ENCODE data around the gene IMMP2L.
"Not testable (repeated sequence)": the region's sequence is repeated elsewhere in the genome, so short reads cannot be mapped to it uniquely, and the experiment has no call there.

IMMP2L gene

GRCh38 chr7:111324776-111325175 is 237.5 kb downstream of the IMMP2L start:
- no peak for DNase-seq

- peak; percentile 37 to 38 for DNase-seq
These were observed 238.1 kb downstream of the IMMP2L start for GRCh38 chr7:111324228-111324627.

- DNase-seq, result not testable (repeated sequence)
These were observed 238.6 kb downstream of the IMMP2L start for GRCh38 chr7:111323670-111324069.

- DNase-seq, result no peak
These were observed 242.2 kb downstream of the IMMP2L start for GRCh38 chr7:111320133-111320532.

DNA sequence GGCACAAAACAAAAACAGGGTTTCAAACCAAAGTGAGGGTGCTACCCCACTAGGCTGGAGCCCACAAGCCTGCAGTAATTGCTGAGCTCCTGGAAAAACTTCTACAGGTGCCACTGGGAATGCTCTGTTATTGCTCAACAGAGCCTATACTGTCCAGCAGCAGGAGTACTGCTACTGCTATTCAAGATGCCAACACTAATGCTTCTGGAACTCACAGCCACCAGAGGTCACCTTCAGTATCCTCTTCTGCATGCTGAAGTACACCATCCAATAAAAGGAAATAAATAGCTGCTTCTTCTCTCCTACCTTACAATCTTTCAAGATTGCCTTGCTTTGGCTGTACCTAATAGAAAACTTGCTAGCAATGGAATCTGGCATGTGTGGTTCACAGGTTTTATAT is 249.3 kb downstream of the IMMP2L start:
- no peak for DNase-seq

DNA sequence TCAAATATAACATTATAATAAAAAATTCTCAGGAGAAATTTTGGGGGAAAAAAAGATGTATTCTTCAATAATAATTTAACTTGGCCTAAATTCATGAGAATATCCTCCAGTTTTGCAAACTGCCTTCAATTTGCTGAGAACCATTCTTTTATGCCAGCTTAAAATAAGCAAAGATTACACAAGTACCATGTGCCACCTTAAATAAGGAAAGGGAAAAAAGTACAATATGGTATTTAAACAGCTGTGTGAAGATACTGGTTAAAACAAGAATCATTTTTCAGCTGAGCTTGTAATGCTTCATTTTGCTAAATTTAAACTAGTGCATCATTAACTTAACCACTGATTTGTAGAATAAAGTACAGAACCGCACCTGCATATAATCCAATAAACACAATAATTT is 253.6 kb downstream of the IMMP2L start:
- no peak for DNase-seq

- no peak for DNase-seq
These were observed 260.4 kb downstream of the IMMP2L start for GRCh38 chr7:111301891-111302290.

GRCh38 chr7:111294494-111294893 is 267.8 kb downstream of the IMMP2L start:
- DNase-seq, result no peak

- no peak for DNase-seq
These were observed 270.2 kb downstream of the IMMP2L start for GRCh38 chr7:111292026-111292470.

GRCh38 chr7:111290982-111291381 is 271.3 kb downstream of the IMMP2L start:
- no peak for DNase-seq

GRCh38 chr7:111290419-111290818 is 271.9 kb downstream of the IMMP2L start:
- DNase-seq, result no peak

- DNase-seq, result not testable (repeated sequence)
These were observed 273.9 kb downstream of the IMMP2L start for GRCh38 chr7:111288441-111288840.

- no peak for DNase-seq
These were observed 279.7 kb downstream of the IMMP2L start for GRCh38 chr7:111282626-111283025.

- no peak for DNase-seq
These were observed 287.4 kb downstream of the IMMP2L start for GRCh38 chr7:111274857-111275256.

DNA sequence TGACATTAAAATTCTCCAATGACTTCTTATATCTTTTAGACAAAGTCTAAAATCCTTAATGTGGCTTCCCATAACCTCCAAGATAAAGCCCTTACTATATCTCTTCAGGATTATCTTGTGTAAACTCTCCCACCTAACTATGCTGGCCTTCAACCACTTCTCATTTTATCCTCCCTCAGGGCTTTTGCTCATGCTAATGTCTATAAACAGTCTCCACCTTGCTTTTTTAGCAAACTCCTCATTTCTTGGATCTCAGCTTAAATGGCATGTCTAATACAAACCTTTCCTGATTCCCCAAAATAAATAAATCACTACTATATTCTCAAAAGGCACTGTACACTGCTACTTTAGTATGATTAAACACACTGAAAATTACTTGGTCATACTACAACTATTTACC is 290.2 kb downstream of the IMMP2L start:
- DNase-seq, result no peak

DNA sequence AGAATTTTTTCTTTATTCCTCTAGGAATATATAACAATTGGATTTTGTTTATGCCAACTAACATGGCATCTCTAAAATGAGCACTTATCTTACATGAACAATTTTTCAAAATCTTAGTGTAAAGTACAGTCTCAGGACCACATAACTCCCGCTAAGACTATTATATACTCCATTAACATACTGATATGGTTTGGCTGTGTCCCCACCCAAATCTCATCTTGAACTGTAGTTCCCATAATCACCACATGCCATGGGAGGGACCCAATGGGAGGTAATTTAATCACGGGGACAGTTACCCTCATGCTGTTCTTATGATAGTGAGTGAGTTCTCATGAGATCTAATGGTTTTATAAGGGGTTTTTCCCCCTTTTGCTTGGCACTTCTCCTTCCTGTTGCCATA is 291.5 kb downstream of the IMMP2L start:
- peak in 1 of 2 donors; percentile 1 for DNase-seq

- no peak for DNase-seq
These were observed 293.4 kb downstream of the IMMP2L start for GRCh38 chr7:111268941-111269340.

DNA sequence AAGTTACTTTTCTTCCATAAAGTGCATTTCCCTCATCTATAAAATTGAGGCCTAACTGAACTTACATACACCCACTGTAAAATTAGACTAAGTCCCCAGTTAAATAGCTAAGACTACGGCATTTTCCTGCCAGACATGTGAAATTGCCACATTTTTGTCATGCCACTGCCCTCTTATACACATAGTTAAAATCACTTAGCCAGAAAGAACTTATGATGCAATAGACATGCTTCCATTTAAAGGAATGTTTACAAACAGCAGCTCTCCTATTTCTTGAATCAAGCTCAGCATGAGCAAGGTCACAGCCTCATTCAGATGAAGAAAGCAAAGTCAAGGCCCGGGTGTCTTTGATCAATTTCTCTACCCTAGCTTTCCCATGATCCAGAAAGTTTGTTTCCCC is 295.7 kb downstream of the IMMP2L start:
- DNase-seq, result no peak

GRCh38 chr7:111265394-111265793 is 296.9 kb downstream of the IMMP2L start:
- no peak for DNase-seq

GRCh38 chr7:111264981-111265380 is 297.3 kb downstream of the IMMP2L start:
- no peak for DNase-seq

- no peak for DNase-seq
These were observed 298.0 kb downstream of the IMMP2L start for GRCh38 chr7:111264111-111264868.

- DNase-seq, result no peak
These were observed 299.8 kb downstream of the IMMP2L start for GRCh38 chr7:111262293-111263116.

- no peak for DNase-seq
These were observed 300.8 kb downstream of the IMMP2L start for GRCh38 chr7:111261496-111261895.

GRCh38 chr7:111259991-111260390 is 302.3 kb downstream of the IMMP2L start:
- DNase-seq, result no peak

All from inflammatory macrophage treated with lipopolysaccharide for 1 hour (primary cell).